ENCODE data around the gene SMIM20. TPM values are rescaled to one million over a fixed set of nuclear protein-coding genes. Genes with fewer than 3 reads are reported as not detected.
"Not testable (repeated sequence)": the region's sequence is repeated elsewhere in the genome, so short reads cannot be mapped to it uniquely, and the experiment has no call there.

Gene SMIM20
- 13.2 and 22.2 TPM in 2 replicates for total RNA-seq

GRCh38 chr4:25913851-25914669, at the start of gene SMIM20:
Gene SMIM20 (plus strand): TSS chr4:25914220. CDS start chr4:25914314, 94 bp downstream.
- no peak for DNase-seq (ENCODE audit: extremely low read depth, low read depth, low spot score)

GRCh38 chr4:25865586-25865985, 48.4 kb upstream of the SMIM20 start:
- DNase-seq (ENCODE audit: extremely low read depth, low read depth, low spot score) = no peak

- not testable (repeated sequence) for DNase-seq (ENCODE audit: extremely low read depth, low read depth, low spot score)
These were observed 47.6 kb upstream of the SMIM20 start for GRCh38 chr4:25866401-25866800.

- no peak for DNase-seq (ENCODE audit: extremely low read depth, low read depth, low spot score)
These were observed 46.2 kb upstream of the SMIM20 start for GRCh38 chr4:25867781-25868294.

- no peak for DNase-seq (ENCODE audit: extremely low read depth, low read depth, low spot score)
These were observed 43.9 kb upstream of the SMIM20 start for GRCh38 chr4:25870081-25870480.

- DNase-seq (ENCODE audit: extremely low read depth, low read depth, low spot score) = no peak
These were observed 41.0 kb upstream of the SMIM20 start for GRCh38 chr4:25872851-25873631.

- no peak for DNase-seq (ENCODE audit: extremely low read depth, low read depth, low spot score)
These were observed 40.3 kb upstream of the SMIM20 start for GRCh38 chr4:25873632-25874129.

- no peak for DNase-seq (ENCODE audit: extremely low read depth, low read depth, low spot score)
These were observed 39.4 kb upstream of the SMIM20 start for GRCh38 chr4:25874655-25875054.

- DNase-seq (ENCODE audit: extremely low read depth, low read depth, low spot score) = no peak
These were observed 38.7 kb upstream of the SMIM20 start for GRCh38 chr4:25875281-25875745.

- no peak for DNase-seq (ENCODE audit: extremely low read depth, low read depth, low spot score)
These were observed 35.3 kb upstream of the SMIM20 start for GRCh38 chr4:25878676-25879075.

- DNase-seq (ENCODE audit: extremely low read depth, low read depth, low spot score) = no peak
These were observed 34.9 kb upstream of the SMIM20 start for GRCh38 chr4:25879091-25879584.

GRCh38 chr4:25879587-25879986, 34.4 kb upstream of the SMIM20 start:
- no peak for DNase-seq (ENCODE audit: extremely low read depth, low read depth, low spot score)

- DNase-seq (ENCODE audit: extremely low read depth, low read depth, low spot score) = no peak
These were observed 33.9 kb upstream of the SMIM20 start for GRCh38 chr4:25879991-25880651.

- DNase-seq (ENCODE audit: extremely low read depth, low read depth, low spot score) = no peak
These were observed 32.8 kb upstream of the SMIM20 start for GRCh38 chr4:25881193-25881592.

- DNase-seq (ENCODE audit: extremely low read depth, low read depth, low spot score) = no peak
These were observed 31.8 kb upstream of the SMIM20 start for GRCh38 chr4:25882226-25882625.

GRCh38 chr4:25883565-25883964, 30.5 kb upstream of the SMIM20 start:
- DNase-seq (ENCODE audit: extremely low read depth, low read depth, low spot score) = no peak

GRCh38 chr4:25884031-25884782, 29.8 kb upstream of the SMIM20 start:
- peak; percentile 56 for DNase-seq (ENCODE audit: extremely low read depth, low read depth, low spot score)

GRCh38 chr4:25888781-25889180, 25.2 kb upstream of the SMIM20 start:
- DNase-seq (ENCODE audit: extremely low read depth, low read depth, low spot score) = no peak

GRCh38 chr4:25889589-25890503, 24.2 kb upstream of the SMIM20 start:
- no peak for DNase-seq (ENCODE audit: extremely low read depth, low read depth, low spot score)

All from glomerular endothelial cell (primary cell).